GM12892 (cell line): ENCODE results near the gene ATP2B3.

Experiments used
- POLR2A ChIP-seq: IDR thresholded peaks from 2 replicates; pipeline ENCODE4 v1.6.1; 2011; ENCODE audit warnings: low read depth, low read length, control low read depth
- POLR2AphosphoS5 ChIP-seq: IDR thresholded peaks from 2 replicates; pipeline ENCODE4 v1.6.1; 2011; ENCODE audit warnings: low read depth, low read length, control low read depth
- TAF1 ChIP-seq: IDR thresholded peaks from 2 replicates; pipeline ENCODE4 v1.6.1; 2011; ENCODE audit warnings: low read depth, mild to moderate bottlenecking, control low read depth, low read length, borderline replicate concordance

DNA sequence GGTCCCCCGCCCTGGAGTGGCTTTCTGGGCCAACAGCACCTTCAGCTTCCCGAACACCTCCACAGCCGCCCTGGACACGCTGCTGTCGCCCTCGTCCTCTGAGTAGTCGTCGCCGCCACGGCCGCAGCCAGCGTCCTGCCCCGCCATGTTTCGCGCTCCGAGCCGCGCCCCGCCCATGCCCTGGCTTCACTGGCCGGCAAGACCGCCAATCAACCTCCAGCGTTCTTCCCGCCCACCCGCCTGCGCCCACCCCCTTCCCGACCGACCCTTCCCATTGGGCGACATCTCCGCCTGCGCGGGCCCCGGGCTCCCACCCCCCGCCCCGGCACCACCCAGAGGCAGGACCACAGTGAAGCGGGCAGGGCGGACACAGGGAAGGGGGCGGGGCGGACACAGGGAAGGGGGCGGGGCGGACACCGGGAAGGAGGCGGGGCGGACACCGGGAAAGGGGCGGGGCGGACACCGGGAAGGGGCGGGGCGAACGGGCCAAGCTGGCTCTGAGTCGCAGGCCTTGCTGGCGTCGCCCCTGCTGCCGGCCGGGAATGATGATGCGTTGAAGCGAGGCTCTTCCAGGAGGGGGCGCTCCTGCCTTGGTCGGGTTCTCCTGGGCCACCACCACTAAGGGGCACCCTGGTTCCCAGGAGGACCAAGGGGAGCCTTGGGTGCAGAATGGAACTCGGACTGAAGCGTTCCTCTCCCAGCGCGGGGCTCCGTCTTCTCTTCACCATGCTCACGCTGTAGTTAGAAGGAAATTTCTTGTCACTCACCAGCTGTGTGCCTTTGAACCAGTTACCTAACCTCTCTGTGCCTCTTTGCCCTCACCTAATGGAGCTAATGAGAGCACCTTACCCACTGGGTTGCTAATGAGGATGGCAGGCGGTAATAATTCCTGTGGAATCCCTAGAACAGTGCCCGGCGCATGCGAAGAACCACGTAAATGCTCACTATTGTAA is 46.8 kb upstream of the ATP2B3 start, which contains the start of gene HAUS7:
- no peak for TF ChIP-seq POLR2AphosphoS5
- TF ChIP-seq POLR2A = no peak
- TF ChIP-seq TAF1 = no peak
